Activated B cell treated with CpG ODN at 0.5 μM for 24 hours (primary cell): ENCODE measurements around the gene SLC25A42. TPM values are rescaled to one million over a fixed set of nuclear protein-coding genes. Genes with fewer than 3 reads are reported as not detected.

Experiments used
- ATAC-seq: fragments of 200-7000 bp; cut with Tn5 transposase; one replicate; pipeline ENCODE4 v1.10.0; 2021; ENCODE audit warnings: low read depth, mild to moderate bottlenecking, moderate library complexity
- CTCF ChIA-PET: fragments of 350-600 bp; sonication (Branson Sonifier 250); formaldehyde crosslinking; loops from one replicate; lab custom pipeline; 2021; ENCODE audit warnings: antibody characterized with exemption; lab: Charles Lee
- POLR2A ChIA-PET: fragments of 350-600 bp; sonication (Branson Sonifier 250); formaldehyde crosslinking; loops from one replicate; lab custom pipeline; 2021; ENCODE audit warnings: antibody characterized with exemption; lab: Charles Lee
- DNase-seq: peaks from one replicate; pipeline ENCODE4 v3.0.0; 2022
- H3K27ac Mint-ChIP-seq: one replicate; pipeline ENCODE4 v1.8.0; 2020; ENCODE audit warnings: mixed read lengths
- H3K27me3 Mint-ChIP-seq: one replicate; pipeline ENCODE4 v1.8.0; 2021; ENCODE audit warnings: mixed read lengths
- H3K36me3 Mint-ChIP-seq: one replicate; pipeline ENCODE4 v1.8.0; 2021; ENCODE audit warnings: low read depth, mixed read lengths
- H3K4me1 Mint-ChIP-seq: one replicate; pipeline ENCODE4 v1.8.0; 2021; ENCODE audit warnings: mixed read lengths
- H3K4me3 Mint-ChIP-seq: one replicate; pipeline ENCODE4 v1.8.0; 2020; ENCODE audit warnings: mild to moderate bottlenecking, mixed read lengths
- H3K9me3 Mint-ChIP-seq: one replicate; pipeline ENCODE4 v1.8.0; 2020; ENCODE audit warnings: mixed read lengths
- CTCF ChIP-seq: fragments of 200-600 bp; IDR thresholded peaks from one replicate; pipeline ENCODE4 v1.8.0; 2022; ENCODE audit warnings: antibody characterized with exemption, mild to moderate bottlenecking
- intact Hi-C: fragments of 100-400 bp; cut with micrococcal nuclease; formaldehyde crosslinking; loops from one replicate; pipeline ENCODE4 v1.15.1; 2024
- total RNA-seq: library from RNA; stranded (reverse); gene quantifications from 2 replicates; pipeline ENCODE4 v1.2.3, GENCODE V29; 2022

The SLC25A42 gene
- total RNA-seq, 1 donor from 2014 or later = 17.5 TPM

- TF ChIP-seq CTCF = no peak
- H3K4me1 Mint-ChIP-seq = peaks cover 65% of the 10 kb centered on the region
- ChIA-PET POLR2A (interaction anchor here (0.7 to 1.1 kb wide), 5 partner anchors 40 to 426 kb away, joined by 3 to 8 read pairs (median 4); no protein-coding TSS in a partner anchor), CTCF (interaction anchor here (1.2 to 3.3 kb wide), 3 partner anchors 25 to 109 kb away, joined by 3 to 10 read pairs (median 4); no protein-coding TSS in a partner anchor)
- H3K27me3 Mint-ChIP-seq = no peaks in the 10 kb centered on the region
- H3K9me3 Mint-ChIP-seq = no peaks in the 10 kb centered on the region
- DNase-seq = peak; percentile 36
- H3K27ac Mint-ChIP-seq = peak overlapping the region; percentile 89
- no peak for ATAC-seq
- intact Hi-C loops = loop anchor here (5.0 to 10.0 kb wide), 3 partner anchors 148 to 600 kb away; partner anchors contain the start of genes ATP13A1, COPE, DDX49 and GATAD2A
- H3K36me3 Mint-ChIP-seq = peaks cover 7% of the 10 kb centered on the region
- peak overlapping the region; percentile 88 for H3K4me3 Mint-ChIP-seq
Observed at GRCh38 chr19:19064811-19065745, 1.3 kb downstream of the SLC25A42 start.

GRCh38 chr19:19067276-19068072 lies 3.7 kb downstream of the SLC25A42 start:
- intact Hi-C loops = loop anchor here (10.0 kb wide), 2 partner anchors 337 to 597 kb away; partner anchors contain the start of genes ATP13A1, GATAD2A and ZNF101

GRCh38 chr19:19068659-19069654 lies 5.2 kb downstream of the SLC25A42 start:
- ChIA-PET POLR2A (interaction anchor here (0.6 to 1.0 kb wide), 3 partner anchors 48 to 384 kb away, joined by 3 read pairs; partner anchors contain the start of gene GATAD2A), CTCF (interaction anchor here (3.3 kb wide), 1 partner anchor 47 kb away, joined by 10 read pairs; no protein-coding TSS in a partner anchor)
- Mint-ChIP-seq H3K27ac (peak overlapping the region; percentile 85), H3K4me3 (peak overlapping the region; percentile 65), H3K9me3 (no peaks in the 10 kb centered on the region), H3K27me3 (no peaks in the 10 kb centered on the region), H3K4me1 (peaks cover 78% of the 10 kb centered on the region), H3K36me3 (peaks cover 23% of the 10 kb centered on the region)
- no peak for TF ChIP-seq CTCF
- peak; percentile 6 for ATAC-seq
- intact Hi-C loops = loop anchor here (10.0 kb wide), 2 partner anchors 336 to 596 kb away; partner anchors contain the start of genes ATP13A1, GATAD2A and ZNF101
- DNase-seq = no peak

More at GRCh38 chr19:19067276-19068072, 3.7 kb downstream of the SLC25A42 start:
- Mint-ChIP-seq H3K27me3 (no peaks in the 10 kb centered on the region), H3K4me1 (peaks cover 82% of the 10 kb centered on the region), H3K36me3 (peaks cover 14% of the 10 kb centered on the region), H3K27ac (peak overlapping the region; percentile 82), H3K9me3 (no peaks in the 10 kb centered on the region), H3K4me3 (peak overlapping the region; percentile 45)
- ATAC-seq (no peak), DNase-seq (no peak)
- ChIA-PET CTCF (interaction anchor here (1.1 to 3.3 kb wide), 2 partner anchors 13 to 48 kb away, joined by 3 to 10 read pairs; no protein-coding TSS in a partner anchor), POLR2A (interaction anchor here (0.7 to 1.2 kb wide), 4 partner anchors 33 to 1874 kb away, joined by 3 to 4 read pairs (median 4); partner anchors contain the start of gene GATAD2A)
- no peak for TF ChIP-seq CTCF

GRCh38 chr19:19071897-19072296 lies 8.1 kb downstream of the SLC25A42 start:
- H3K27me3 Mint-ChIP-seq = no peaks in the 10 kb centered on the region
- intact Hi-C loops = no loop called here
- peaks cover 67% of the 10 kb centered on the region for H3K4me1 Mint-ChIP-seq
- no peak overlapping the region for H3K4me3 Mint-ChIP-seq
- ATAC-seq = no peak
- CTCF ChIA-PET = no interaction called here
- no peak for DNase-seq
- POLR2A ChIA-PET = no interaction called here
- no peaks in the 10 kb centered on the region for H3K9me3 Mint-ChIP-seq
- TF ChIP-seq CTCF = no peak
- H3K27ac Mint-ChIP-seq = no peak overlapping the region
- H3K36me3 Mint-ChIP-seq = peaks cover 39% of the 10 kb centered on the region
